ENCODE data around the gene ZNF70. TPM values are rescaled to one million over a fixed set of nuclear protein-coding genes. Genes with fewer than 3 reads are reported as not detected.

Gene ZNF70
- total and polyA plus RNA-seq, 2 experiments from 2014 or later, result 2.3 to 5.2 TPM

DNA sequence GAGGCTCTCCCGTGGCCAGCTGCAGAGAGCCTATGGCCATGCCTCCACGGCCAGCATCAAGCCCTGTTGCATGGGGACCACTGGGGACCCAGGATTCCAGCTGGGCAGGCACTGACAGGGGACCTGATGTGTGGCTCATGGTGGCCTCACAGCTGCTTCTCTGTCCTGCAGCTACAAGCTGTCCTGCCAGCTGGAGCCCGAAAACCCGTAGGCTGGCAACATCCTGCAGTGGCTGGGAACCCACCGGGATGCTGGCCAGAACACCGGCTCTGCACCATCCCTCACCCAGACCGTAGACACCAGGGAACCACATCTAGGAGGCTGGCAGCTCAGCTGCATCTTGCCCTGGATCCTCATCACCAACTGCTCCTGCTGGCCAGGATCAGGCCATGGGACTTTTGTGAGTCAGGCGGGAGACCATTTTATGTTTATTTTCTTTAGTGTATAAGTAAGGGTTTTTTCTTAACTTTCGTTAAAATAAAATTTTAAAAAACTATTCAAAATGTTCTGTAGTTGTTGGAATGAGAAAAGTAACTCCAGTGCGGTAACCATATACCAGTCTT, 52.2 kb downstream of the ZNF70 start:
- H2AFZ ChIP-seq, result no peak overlapping the region
- no peak for TF ChIP-seq EZH2 (IDR thresholded peaks at IDR 0.05; ENCODE audit: borderline replicate concordance)
- TF ChIP-seq CTCF (IDR thresholded peaks at IDR 0.05; ENCODE audit: poor library complexity), result no peak
- no peak for TF ChIP-seq EZH2phosphoT487 (IDR thresholded peaks at IDR 0.05; ENCODE audit: low read depth, severe bottlenecking, unreplicated experiment)
- WGBS (ENCODE audit: low lambda C conversion rate, missing lambda C conversion rate), result 98% methylated on average over 10 of the region's 10 CpGs
- H3K4me3 ChIP-seq, result no peak overlapping the region
- H3K79me2 ChIP-seq, result peaks cover 27% of the 10 kb centered on the region
- no peak overlapping the region for H3K4me2 ChIP-seq
- H3K27me3 ChIP-seq, result no peaks in the 10 kb centered on the region
- H4K20me1 ChIP-seq (ENCODE audit: insufficient read depth, poor library complexity, severe bottlenecking), result no peaks in the 10 kb centered on the region
- H3K9me2 ChIP-seq (replicated peaks; ENCODE audit: insufficient read depth), result no peaks in the 10 kb centered on the region
- DNase-seq (ENCODE audit: low spot score), result no peak
- H3K9me3 ChIP-seq (ENCODE audit: low read depth), result no peaks in the 10 kb centered on the region
- peaks cover 7% of the 10 kb centered on the region for H3K4me1 ChIP-seq (ENCODE audit: insufficient read depth)
- no peak overlapping the region for H3K27ac ChIP-seq
- H3K36me3 ChIP-seq (replicated peaks; ENCODE audit: insufficient read depth, low read depth), result no peaks in the 10 kb centered on the region

- 93% methylated on average over 4 of the region's 4 CpGs for whole genome bisulfite sequencing (ENCODE audit: low lambda C conversion rate, missing lambda C conversion rate)
- Histone ChIP-seq H3K4me2 (no peak overlapping the region), H2AFZ (no peak overlapping the region), H3K79me2 (peaks cover 20% of the 10 kb centered on the region), H3K4me1 (ENCODE audit: insufficient read depth) (peaks cover 7% of the 10 kb centered on the region), H3K9me2 (replicated peaks; ENCODE audit: insufficient read depth) (no peaks in the 10 kb centered on the region), H3K4me3 (no peak overlapping the region), H3K9me3 (ENCODE audit: low read depth) (no peaks in the 10 kb centered on the region), H3K27me3 (no peaks in the 10 kb centered on the region), H3K36me3 (replicated peaks; ENCODE audit: insufficient read depth, low read depth) (no peaks in the 10 kb centered on the region), H4K20me1 (ENCODE audit: insufficient read depth, poor library complexity, severe bottlenecking) (no peaks in the 10 kb centered on the region), H3K27ac (no peak overlapping the region)
- DNase-seq (ENCODE audit: low spot score), result no peak
- no peak for TF ChIP-seq CTCF (IDR thresholded peaks at IDR 0.05; ENCODE audit: poor library complexity)
- no peak for TF ChIP-seq EZH2 (IDR thresholded peaks at IDR 0.05; ENCODE audit: borderline replicate concordance)
Measured at GRCh38 chr22:23698094-23698493, 52.8 kb downstream of the ZNF70 start.

DNA sequence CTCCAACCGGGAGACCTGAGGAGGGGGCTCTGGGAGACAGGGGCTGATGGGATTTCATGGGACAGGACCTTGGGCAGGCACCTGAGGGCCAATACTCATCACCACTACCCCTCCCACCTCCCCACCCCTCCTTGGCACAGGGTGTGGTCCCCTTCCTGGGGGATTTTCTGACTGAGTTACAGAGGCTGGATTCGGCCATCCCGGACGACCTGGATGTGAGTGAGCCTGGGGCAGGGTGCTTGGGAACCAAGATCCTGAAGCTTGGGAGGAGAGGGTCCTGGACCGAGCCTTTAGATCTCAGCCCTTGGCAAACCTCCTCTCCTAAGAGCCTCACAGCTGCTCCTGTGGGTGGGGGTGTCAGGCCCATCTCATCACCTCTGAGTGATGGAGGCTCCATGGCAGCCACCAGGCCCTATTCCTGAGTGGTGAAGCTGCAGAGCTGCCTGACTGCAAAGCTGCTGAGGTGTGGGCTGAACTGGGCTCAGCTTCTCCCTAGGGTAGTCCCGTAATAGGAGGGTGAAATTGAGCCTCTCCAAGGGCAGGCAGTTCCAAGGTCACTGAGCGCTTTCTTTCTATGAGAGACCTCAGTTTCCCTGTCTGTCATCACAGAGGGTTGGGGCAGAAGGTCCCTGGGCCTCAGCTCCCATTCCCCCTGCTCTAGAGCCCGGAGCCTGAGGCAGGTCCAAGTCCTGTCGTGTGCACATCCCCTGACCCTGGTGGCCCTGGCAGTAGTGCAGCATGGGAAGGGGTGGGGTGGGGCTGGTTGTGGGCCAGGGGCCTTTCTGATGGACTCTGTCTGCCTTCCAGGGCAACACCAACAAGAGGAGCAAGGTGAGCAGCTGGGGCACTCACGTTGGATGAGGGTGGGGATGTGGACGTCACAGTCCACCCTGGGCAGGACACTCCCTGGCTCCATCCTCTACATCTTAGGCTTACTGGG, 53.6 kb downstream of the ZNF70 start:
- Histone ChIP-seq H3K9me3 (ENCODE audit: low read depth) (no peaks in the 10 kb centered on the region), H3K4me3 (no peak overlapping the region), H3K9me2 (replicated peaks; ENCODE audit: insufficient read depth) (no peaks in the 10 kb centered on the region), H3K27ac (no peak overlapping the region), H2AFZ (no peak overlapping the region), H4K20me1 (ENCODE audit: insufficient read depth, poor library complexity, severe bottlenecking) (no peaks in the 10 kb centered on the region), H3K4me2 (no peak overlapping the region), H3K36me3 (replicated peaks; ENCODE audit: insufficient read depth, low read depth) (no peaks in the 10 kb centered on the region), H3K27me3 (no peaks in the 10 kb centered on the region), H3K79me2 (peaks cover 13% of the 10 kb centered on the region), H3K4me1 (ENCODE audit: insufficient read depth) (peaks cover 7% of the 10 kb centered on the region)
- TF ChIP-seq CTCF (IDR thresholded peaks at IDR 0.05; ENCODE audit: poor library complexity) (no peak), EZH2 (IDR thresholded peaks at IDR 0.05; ENCODE audit: borderline replicate concordance) (no peak), EZH2phosphoT487 (IDR thresholded peaks at IDR 0.05; ENCODE audit: low read depth, severe bottlenecking, unreplicated experiment) (no peak)
- DNase-seq (ENCODE audit: low spot score), result no peak
- 94% methylated on average over 11 of the region's 11 CpGs for WGBS (ENCODE audit: low lambda C conversion rate, missing lambda C conversion rate)

All from hepatocyte (in vitro differentiated cells).